ENCODE data around the gene NEUROD4.

Gene NEUROD4

GRCh38 chr12:54998958-54999510 lies 20.7 kb upstream of the NEUROD4 start:
- no peak for DNase-seq (ENCODE audit: low spot score)

- no peak for DNase-seq (ENCODE audit: low spot score)
Observed at GRCh38 chr12:55001198-55001868, 18.4 kb upstream of the NEUROD4 start.

GRCh38 chr12:55002355-55002754 lies 17.4 kb upstream of the NEUROD4 start:
- DNase-seq (ENCODE audit: low spot score): no peak

GRCh38 chr12:55008944-55009585 lies 10.7 kb upstream of the NEUROD4 start:
- DNase-seq (ENCODE audit: low spot score): no peak

- DNase-seq (ENCODE audit: low spot score): no peak
Observed at GRCh38 chr12:55017416-55017925, 2.3 kb upstream of the NEUROD4 start.

GRCh38 chr12:55024575-55024974 lies 4.8 kb downstream of the NEUROD4 start:
- no peak for DNase-seq (ENCODE audit: low spot score)

GRCh38 chr12:55025508-55025907 lies 5.7 kb downstream of the NEUROD4 start:
- no peak for DNase-seq (ENCODE audit: low spot score)

GRCh38 chr12:55034218-55034617 lies 14.4 kb downstream of the NEUROD4 start:
- DNase-seq (ENCODE audit: low spot score): no peak

GRCh38 chr12:55036326-55037115 lies 16.7 kb downstream of the NEUROD4 start:
- DNase-seq (ENCODE audit: low spot score): peak; percentile 13

- DNase-seq (ENCODE audit: low spot score): no peak
Observed at GRCh38 chr12:55037351-55037987, 17.7 kb downstream of the NEUROD4 start.

- DNase-seq (ENCODE audit: low spot score): no peak
Observed at GRCh38 chr12:55039395-55040354, 19.9 kb downstream of the NEUROD4 start.

GRCh38 chr12:55041345-55042055 lies 21.7 kb downstream of the NEUROD4 start:
- no peak for DNase-seq (ENCODE audit: low spot score)

- DNase-seq (ENCODE audit: low spot score): no peak
Observed at GRCh38 chr12:55043542-55043941, 23.8 kb downstream of the NEUROD4 start.

GRCh38 chr12:55044135-55044534 lies 24.4 kb downstream of the NEUROD4 start:
- DNase-seq (ENCODE audit: low spot score): no peak

GRCh38 chr12:55049676-55050075 lies 29.9 kb downstream of the NEUROD4 start:
- DNase-seq (ENCODE audit: low spot score): no peak

- no peak for DNase-seq (ENCODE audit: low spot score)
Observed at GRCh38 chr12:55051197-55051947, 31.6 kb downstream of the NEUROD4 start.

- no peak for DNase-seq (ENCODE audit: low spot score)
Observed at GRCh38 chr12:55057481-55057880, 37.7 kb downstream of the NEUROD4 start.

GRCh38 chr12:55058082-55058481 lies 38.3 kb downstream of the NEUROD4 start:
- no peak for DNase-seq (ENCODE audit: low spot score)

GRCh38 chr12:55058776-55059175 lies 39.0 kb downstream of the NEUROD4 start:
- DNase-seq (ENCODE audit: low spot score): no peak
